WTC11 (cell line): Measurements from ENCODE around the gene MOB3B. TPM values are rescaled to one million over a fixed set of nuclear protein-coding genes. Genes with fewer than 3 reads are reported as not detected.

Experiments
- ATAC-seq: fragments of 200-7000 bp; cut with Tn5 transposase; 2 replicates; pipeline ENCODE4 v1.10.0; 2021; ENCODE audit warnings: mild to moderate bottlenecking, moderate library complexity
- CTCF ChIA-PET: fragments of 300-600 bp; sonication (Branson Sonifier 250); formaldehyde crosslinking; loops from one replicate; lab custom pipeline; 2021; ENCODE audit warnings: antibody characterized with exemption; lab: Charles Lee
- POLR2A ChIA-PET: fragments of 350-600 bp; sonication (Branson Sonifier 250); formaldehyde crosslinking; loops from one replicate; lab custom pipeline; 2021; ENCODE audit warnings: antibody characterized with exemption; lab: Charles Lee
- DNase-seq: peaks from one replicate; pipeline ENCODE4 v3.0.0; 2021; ENCODE audit warnings: low spot score
- H3K27ac Mint-ChIP-seq: 2 replicates; pipeline ENCODE4 v1.8.0; 2021; ENCODE audit warnings: mixed read lengths
- H3K27me3 Mint-ChIP-seq: 2 replicates; pipeline ENCODE4 v1.8.0; 2021; ENCODE audit warnings: low read depth, mild to moderate bottlenecking, moderate library complexity, mixed read lengths
- H3K36me3 Mint-ChIP-seq: 2 replicates; pipeline ENCODE4 v1.8.0; 2021; ENCODE audit warnings: mixed read lengths
- H3K4me1 Mint-ChIP-seq: 2 replicates; pipeline ENCODE4 v1.8.0; 2022; ENCODE audit warnings: mixed read lengths
- H3K4me3 Mint-ChIP-seq: 2 replicates; pipeline ENCODE4 v1.8.0; 2021; ENCODE audit warnings: mild to moderate bottlenecking, moderate library complexity, mixed read lengths
- H3K9me3 Mint-ChIP-seq: 2 replicates; pipeline ENCODE4 v1.8.0; 2021; ENCODE audit warnings: mixed read lengths
- ARID4B ChIP-seq: sonication (generic); formaldehyde crosslinking; IDR thresholded peaks from 2 replicates; pipeline ENCODE4 v1.8.0; 2023; ENCODE audit warnings: missing genetic modification reagents, mild to moderate bottlenecking, borderline replicate concordance
- CREB1 ChIP-seq: sonication (generic); formaldehyde crosslinking; IDR thresholded peaks from 2 replicates; pipeline ENCODE4 v1.8.0; 2023; ENCODE audit warnings: mild to moderate bottlenecking, missing genetic modification reagents
- E2F1 ChIP-seq: sonication (generic); formaldehyde crosslinking; IDR thresholded peaks from 2 replicates; pipeline ENCODE4 v1.8.0; 2022; ENCODE audit warnings: mild to moderate bottlenecking, missing genetic modification reagents
- E2F4 ChIP-seq: sonication (generic); formaldehyde crosslinking; IDR thresholded peaks from 2 replicates; pipeline ENCODE4 v1.8.1; 2022; ENCODE audit warnings: low read depth, mild to moderate bottlenecking, moderate library complexity, missing genetic modification reagents, borderline replicate concordance
- ERG ChIP-seq: fragments of 250-450 bp; sonication (Bioruptor Pico); IDR thresholded peaks from 2 replicates; pipeline ENCODE4 v1.8.0; 2021; ENCODE audit warnings: mild to moderate bottlenecking
- FOXK1 ChIP-seq: sonication (generic); formaldehyde crosslinking; IDR thresholded peaks from 2 replicates; pipeline ENCODE4 v1.8.0; 2022; ENCODE audit warnings: mild to moderate bottlenecking, moderate library complexity, missing genetic modification reagents
- IRF1 ChIP-seq: sonication (generic); formaldehyde crosslinking; IDR thresholded peaks from 2 replicates; pipeline ENCODE4 v1.8.0; 2023; ENCODE audit warnings: missing genetic modification reagents
- JAZF1 ChIP-seq: fragments of 250-450 bp; sonication (Bioruptor Pico); IDR thresholded peaks from 2 replicates; pipeline ENCODE4 v1.9.0; 2021; ENCODE audit warnings: moderate library complexity, mild to moderate bottlenecking, inconsistent platforms
- MLX ChIP-seq: sonication (generic); formaldehyde crosslinking; IDR thresholded peaks from 2 replicates; pipeline ENCODE4 v1.8.1; 2023; ENCODE audit warnings: mild to moderate bottlenecking, missing genetic modification reagents, moderate library complexity
- MXD4 ChIP-seq: fragments of 250-450 bp; sonication (Bioruptor Pico); IDR thresholded peaks from 2 replicates; pipeline ENCODE4 v1.8.0; 2021; ENCODE audit warnings: mild to moderate bottlenecking, moderate library complexity, borderline replicate concordance
- NR1H2 ChIP-seq: sonication (generic); formaldehyde crosslinking; IDR thresholded peaks from 2 replicates; pipeline ENCODE4 v1.9.0; 2021; ENCODE audit warnings: mild to moderate bottlenecking, moderate library complexity, missing genetic modification reagents
- NR2C2 ChIP-seq: sonication (generic); formaldehyde crosslinking; IDR thresholded peaks from 2 replicates; pipeline ENCODE4 v1.8.0; 2022; ENCODE audit warnings: mild to moderate bottlenecking, missing genetic modification reagents
- SP1 ChIP-seq: sonication (generic); formaldehyde crosslinking; conservative IDR thresholded peaks from 2 replicates; pipeline ENCODE4 v1.8.1; 2022; ENCODE audit warnings: missing genetic modification reagents
- USF1 ChIP-seq: sonication (generic); formaldehyde crosslinking; IDR thresholded peaks from 2 replicates; pipeline ENCODE4 v1.8.0; 2022; ENCODE audit warnings: mild to moderate bottlenecking, missing genetic modification reagents
- ZNF138 ChIP-seq: sonication (generic); formaldehyde crosslinking; conservative IDR thresholded peaks from 2 replicates; pipeline ENCODE4 v1.8.1; 2022; ENCODE audit warnings: mild to moderate bottlenecking, moderate library complexity, missing genetic modification reagents
- ZNF396 ChIP-seq: fragments of 250-450 bp; sonication (Bioruptor Pico); IDR thresholded peaks from 2 replicates; pipeline ENCODE4 v1.8.0; 2021; ENCODE audit warnings: mild to moderate bottlenecking, moderate library complexity, borderline replicate concordance
- ZSCAN18 ChIP-seq: fragments of 250-450 bp; sonication (Bioruptor Pico); IDR thresholded peaks from 2 replicates; pipeline ENCODE4 v2.1.2; 2022; ENCODE audit warnings: mild to moderate bottlenecking, moderate library complexity
- total RNA-seq: library from RNA; stranded (reverse); gene quantifications from 3 replicates; pipeline ENCODE4 v1.2.3, GENCODE V29; 2021

Gene MOB3B
- total RNA-seq, 1 experiment from 2014 or later: 25.1 TPM

GRCh38 chr9:27385606-27386322, 143.8 kb downstream of the MOB3B start (continued):
- no peak for TF ChIP-seq NR1H2 (CRISPR knock-in tag)

GRCh38 chr9:27384262-27385014, 145.2 kb downstream of the MOB3B start:
- Mint-ChIP-seq H3K36me3 (no peaks in the 10 kb centered on the region), H3K4me1 (peaks cover 57% of the 10 kb centered on the region), H3K27ac (no peak overlapping the region; the same call in 1 of the 2 replicates), H3K9me3 (no peaks in the 10 kb centered on the region; the same call in 1 of the 2 replicates), H3K27me3 (no peaks in the 10 kb centered on the region)
- CTCF ChIA-PET: no interaction called here
- POLR2A ChIA-PET: no interaction called here
- TF ChIP-seq NR2C2 (CRISPR knock-in tag) (no peak), USF1 (CRISPR knock-in tag) (no peak), IRF1 (CRISPR knock-in tag) (no peak), ZNF396 (CRISPR knock-in tag) (no peak), MLX (CRISPR knock-in tag) (no peak), E2F1 (CRISPR knock-in tag) (no peak), ZSCAN18 (CRISPR knock-in tag) (no peak), JAZF1 (no peak), SP1 (CRISPR knock-in tag) (no peak), FOXK1 (no peak), CREB1 (CRISPR knock-in tag) (no peak), ZNF138 (no peak), MXD4 (CRISPR knock-in tag) (no peak), ERG (CRISPR knock-in tag) (no peak)
- TF ChIP-seq, all 79 proteins: peak for 0
- ATAC-seq: no peak
- no peak for DNase-seq
- H3K4me3 Mint-ChIP-seq: no peak overlapping the region

GRCh38 chr9:27383524-27383923, 146.1 kb downstream of the MOB3B start:
- Mint-ChIP-seq H3K4me1 (peaks cover 49% of the 10 kb centered on the region), H3K36me3 (0 out of 2 replicates have a peak, but pooled peaks cover 2% of the 10 kb centered on the region), H3K9me3 (no peaks in the 10 kb centered on the region; the same call in 1 of the 2 replicates), H3K27me3 (no peaks in the 10 kb centered on the region; the same call in 1 of the 2 replicates), H3K4me3 (no peak overlapping the region), H3K27ac (no peak overlapping the region)
- ChIA-PET POLR2A (no interaction called here), CTCF (no interaction called here)
- ATAC-seq (no peak), DNase-seq (no peak)
- TF ChIP-seq E2F4 (CRISPR knock-in tag): no peak
- no peak for TF ChIP-seq ARID4B (CRISPR knock-in tag)
